ENCODE measurements around the gene NWD2. TPM values are rescaled to one million over a fixed set of nuclear protein-coding genes. Genes with fewer than 3 reads are reported as not detected.

NWD2 gene
- total and polyA plus RNA-seq, 2 donors from 2014 or later = not detected

DNA sequence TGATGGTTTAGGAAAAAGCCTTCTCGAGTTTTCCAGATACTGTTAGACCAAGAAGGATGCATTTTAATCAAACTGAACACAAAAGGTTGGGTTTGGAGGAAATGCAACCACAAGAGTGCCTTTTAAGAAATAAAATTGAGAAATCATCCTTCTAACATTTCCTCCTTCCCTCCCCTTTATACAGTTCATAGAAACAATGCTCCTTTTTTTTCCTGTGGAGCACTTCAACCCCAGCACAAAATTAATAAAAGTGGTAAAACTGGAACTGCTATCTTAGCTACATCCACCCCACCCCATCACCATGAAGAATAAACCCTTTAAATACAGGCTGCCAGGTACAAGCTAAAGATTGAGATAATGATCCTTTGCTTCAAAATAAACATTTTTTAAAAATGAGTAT, 230.5 kb downstream of the NWD2 start:
- intact Hi-C loops (cut with DNase I) = no loop called here
- DNase-seq (no peak), FAIRE-seq (no peak)
- no peaks in the 10 kb centered on the region for H3K36me3 ChIP-seq (ENCODE audit: control insufficient read depth in 2 of 3, insufficient read depth in 3 of 3, low read length in 3 of 3)
- no peak overlapping the region for H3K27ac ChIP-seq (ENCODE audit: low read depth in 2 of 2, low read length in 2 of 2)
- peaks cover 0 to 7% (median 0%) of the 10 kb centered on the region in 3 donors for H3K4me1 ChIP-seq (ENCODE audit: control insufficient read depth in 2 of 3, insufficient read depth in 2 of 3, low read depth in 1 of 3, low read length in 3 of 3)
- H3K27me3 ChIP-seq (ENCODE audit: control insufficient read depth, insufficient read depth, low read length) = no peaks in the 10 kb centered on the region
- TF ChIP-seq CTCF (IDR thresholded peaks at IDR 0.05; ENCODE audit: borderline replicate concordance, extremely low read depth, insufficient read depth) = no peak
- no peak overlapping the region for H3K9ac ChIP-seq (ENCODE audit: low read length in 3 of 3)
- no peaks in the 10 kb centered on the region for H3K9me3 ChIP-seq (ENCODE audit: control insufficient read depth in 2 of 3, insufficient read depth in 1 of 3, low read length in 3 of 3)
- no peak overlapping the region for H3K4me3 ChIP-seq (ENCODE audit: low read length in 3 of 3)

DNA sequence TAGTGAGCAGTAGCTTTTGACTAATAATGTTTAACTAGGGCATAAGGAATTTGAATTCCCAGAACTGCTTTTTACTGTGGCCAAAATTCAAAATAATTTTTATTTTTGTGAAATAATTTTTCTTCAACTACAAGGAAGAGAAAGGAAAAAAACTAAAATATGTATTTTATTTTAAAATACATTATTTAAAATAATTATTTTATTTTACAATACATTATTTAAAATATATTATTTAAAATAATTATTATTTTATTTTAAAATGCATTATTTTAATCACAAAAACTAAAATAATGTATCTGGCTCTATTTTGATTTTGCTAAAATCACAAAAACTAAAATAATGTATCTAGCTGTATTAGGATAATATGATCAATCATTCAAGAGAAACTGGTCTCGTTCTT, 231.2 kb downstream of the NWD2 start:
- Histone ChIP-seq H3K27me3 (ENCODE audit: control insufficient read depth, insufficient read depth, low read length) (no peaks in the 10 kb centered on the region), H3K4me3 (ENCODE audit: low read length in 3 of 3) (no peak overlapping the region), H3K27ac (ENCODE audit: low read depth in 2 of 2, low read length in 2 of 2) (no peak overlapping the region), H3K4me1 (ENCODE audit: control insufficient read depth in 2 of 3, insufficient read depth in 2 of 3, low read depth in 1 of 3, low read length in 3 of 3) (peaks cover 0 to 13% (median 0%) of the 10 kb centered on the region in 3 donors), H3K36me3 (ENCODE audit: control insufficient read depth in 2 of 3, insufficient read depth in 3 of 3, low read length in 3 of 3) (no peaks in the 10 kb centered on the region), H3K9me3 (ENCODE audit: control insufficient read depth in 2 of 3, insufficient read depth in 1 of 3, low read length in 3 of 3) (no peaks in the 10 kb centered on the region), H3K9ac (ENCODE audit: low read length in 3 of 3) (no peak overlapping the region)
- no peak for TF ChIP-seq CTCF (IDR thresholded peaks at IDR 0.05; ENCODE audit: borderline replicate concordance, extremely low read depth, insufficient read depth)
- intact Hi-C loops (cut with DNase I) = no loop called here
- peak; percentile 97 for FAIRE-seq
- no peak for DNase-seq

DNA sequence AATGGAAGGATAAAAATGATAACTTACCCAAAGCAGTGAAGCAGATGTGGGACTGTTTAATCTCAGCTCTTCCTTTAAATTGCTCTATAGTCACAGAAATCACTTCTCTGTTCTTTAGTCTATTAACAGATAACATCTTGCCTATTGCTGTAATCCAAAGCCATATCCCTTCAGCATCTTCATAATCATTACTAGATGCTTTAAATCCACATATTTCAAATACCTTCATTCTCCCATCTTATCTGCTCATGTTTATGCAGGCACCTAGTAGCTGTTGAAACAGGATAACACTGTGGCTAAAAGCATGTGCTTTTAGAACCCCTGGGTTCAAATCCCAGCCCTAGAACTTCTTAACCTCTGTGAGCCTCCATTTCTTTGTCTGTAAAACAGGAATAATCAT, 231.7 kb downstream of the NWD2 start:
- Histone ChIP-seq H3K9me3 (ENCODE audit: control insufficient read depth in 2 of 3, insufficient read depth in 1 of 3, low read length in 3 of 3) (no peaks in the 10 kb centered on the region), H3K4me1 (ENCODE audit: control insufficient read depth in 2 of 3, insufficient read depth in 2 of 3, low read depth in 1 of 3, low read length in 3 of 3) (peaks cover 0 to 15% (median 0%) of the 10 kb centered on the region in 3 donors), H3K27me3 (ENCODE audit: control insufficient read depth, insufficient read depth, low read length) (no peaks in the 10 kb centered on the region), H3K9ac (ENCODE audit: low read length in 3 of 3) (no peak overlapping the region), H3K36me3 (ENCODE audit: control insufficient read depth in 2 of 3, insufficient read depth in 3 of 3, low read length in 3 of 3) (no peaks in the 10 kb centered on the region), H3K27ac (ENCODE audit: low read depth in 2 of 2, low read length in 2 of 2) (no peak overlapping the region), H3K4me3 (ENCODE audit: low read length in 3 of 3) (no peak overlapping the region)
- FAIRE-seq (no peak), DNase-seq (no peak)
- intact Hi-C loops (cut with DNase I) = no loop called here
- no peak for TF ChIP-seq CTCF (IDR thresholded peaks at IDR 0.05; ENCODE audit: borderline replicate concordance, extremely low read depth, insufficient read depth)

GRCh38 chr4:37476691-37477090, 232.1 kb downstream of the NWD2 start:
- Histone ChIP-seq H3K9me3 (ENCODE audit: control insufficient read depth in 2 of 3, insufficient read depth in 1 of 3, low read length in 3 of 3) (no peaks in the 10 kb centered on the region), H3K4me3 (ENCODE audit: low read length in 3 of 3) (no peak overlapping the region), H3K4me1 (ENCODE audit: control insufficient read depth in 2 of 3, insufficient read depth in 2 of 3, low read depth in 1 of 3, low read length in 3 of 3) (peaks cover 0 to 15% (median 0%) of the 10 kb centered on the region in 3 donors), H3K9ac (ENCODE audit: low read length in 3 of 3) (no peak overlapping the region), H3K36me3 (ENCODE audit: control insufficient read depth in 2 of 3, insufficient read depth in 3 of 3, low read length in 3 of 3) (no peaks in the 10 kb centered on the region), H3K27ac (ENCODE audit: low read depth in 2 of 2, low read length in 2 of 2) (no peak overlapping the region), H3K27me3 (ENCODE audit: control insufficient read depth, insufficient read depth, low read length) (no peaks in the 10 kb centered on the region)
- TF ChIP-seq CTCF (IDR thresholded peaks at IDR 0.05; ENCODE audit: borderline replicate concordance, extremely low read depth, insufficient read depth) = no peak
- intact Hi-C loops (cut with DNase I) = no loop called here
- DNase-seq = no peak
- FAIRE-seq = no peak

All from kidney (tissue), 14 donors.